GM18909 (cell line): ENCODE data around the gene AGAP1.

Experiments
- ATAC-seq: cut with Tn5 transposase; IDR thresholded peaks from one replicate; pipeline ENCODE4 v1.9.1; 2021; ENCODE audit warnings: mild to moderate bottlenecking; ENCODE audit not compliant: unreplicated experiment, poor library complexity

AGAP1 gene

GRCh38 chr2:235960011-235960715 is 466.3 kb downstream of the AGAP1 start:
- ATAC-seq, result no peak

- no peak for ATAC-seq
Measured at GRCh38 chr2:235960716-235961640, 467.1 kb downstream of the AGAP1 start.

GRCh38 chr2:235961711-235962110 is 467.9 kb downstream of the AGAP1 start:
- ATAC-seq, result no peak

GRCh38 chr2:235963853-235964577 is 470.2 kb downstream of the AGAP1 start:
- ATAC-seq, result no peak

DNA sequence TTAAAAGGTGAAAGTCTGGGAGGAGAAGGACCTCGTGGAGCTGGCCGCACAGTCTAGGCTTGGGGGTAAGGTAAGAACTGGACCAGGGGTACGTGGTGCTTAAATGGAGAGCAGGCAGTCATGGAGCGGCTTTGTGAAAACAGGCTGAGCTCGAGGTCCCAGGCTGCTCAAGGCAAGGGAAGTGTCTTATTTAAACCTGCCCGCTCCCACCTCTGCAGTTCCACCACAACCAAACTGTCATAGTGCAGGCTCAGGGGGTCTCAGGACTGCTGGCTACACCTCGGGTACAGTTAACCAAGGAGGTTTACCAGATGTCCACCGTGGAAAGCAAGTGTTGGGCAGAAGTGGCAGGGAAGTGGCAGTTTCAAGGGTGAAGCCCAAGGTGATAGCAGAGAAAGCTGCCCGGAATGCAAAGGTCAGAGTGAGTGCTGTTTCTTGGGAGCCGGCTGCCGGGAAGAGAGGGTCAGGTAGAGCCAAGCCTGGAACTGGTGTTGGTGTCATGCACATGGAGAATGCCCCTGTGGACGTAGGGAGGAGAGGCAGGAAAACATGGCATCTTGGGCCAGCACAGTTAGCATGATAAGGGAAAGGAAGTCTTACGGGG is 471.0 kb downstream of the AGAP1 start:
- no peak for ATAC-seq

- no peak for ATAC-seq
Measured at GRCh38 chr2:235966396-235966795, 472.6 kb downstream of the AGAP1 start.

- ATAC-seq, result no peak
Measured at GRCh38 chr2:235966932-235967757, 473.3 kb downstream of the AGAP1 start.

- ATAC-seq, result no peak
Measured at GRCh38 chr2:235968155-235968554, 474.3 kb downstream of the AGAP1 start.

GRCh38 chr2:235968616-235969324 is 474.9 kb downstream of the AGAP1 start:
- no peak for ATAC-seq

DNA sequence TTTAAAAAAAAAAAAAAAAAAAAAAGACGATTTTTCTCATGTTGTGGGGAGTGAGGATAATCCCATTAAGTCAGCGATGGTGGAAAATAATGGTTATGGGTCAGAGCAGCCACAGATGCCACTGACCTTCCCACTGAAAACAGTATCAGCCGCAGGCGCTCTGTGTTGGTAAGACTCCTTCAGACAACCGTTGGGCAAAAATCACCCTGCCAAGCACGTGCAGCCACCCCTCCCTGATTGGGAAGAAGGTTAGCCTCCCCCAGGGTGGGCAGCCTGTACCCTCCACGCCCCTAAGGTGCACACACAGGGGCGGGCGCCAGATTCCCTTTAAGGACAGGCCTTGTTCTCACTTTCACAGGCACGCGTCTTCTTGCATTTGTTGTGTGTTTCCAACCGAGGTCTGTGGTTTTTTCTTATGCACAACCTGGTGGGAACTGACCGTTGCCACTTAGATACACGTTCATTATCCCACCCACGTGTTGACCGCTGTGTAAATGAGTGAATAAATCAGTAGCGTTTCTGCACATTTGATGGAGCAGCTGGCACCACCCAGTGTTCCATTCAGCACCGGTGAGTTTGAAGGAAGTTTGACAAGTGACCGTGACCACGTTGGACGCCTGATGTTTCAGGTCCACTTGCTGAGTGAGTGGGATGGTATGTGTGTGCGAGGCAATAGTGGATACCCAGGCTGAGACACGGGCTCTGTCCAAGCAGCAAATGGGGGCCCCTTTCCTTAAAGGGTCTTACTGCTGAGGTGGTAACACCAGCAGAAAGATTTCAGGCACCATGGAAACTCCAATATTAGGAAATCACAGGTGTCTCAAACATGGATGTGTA is 476.6 kb downstream of the AGAP1 start:
- ATAC-seq, result no peak

DNA sequence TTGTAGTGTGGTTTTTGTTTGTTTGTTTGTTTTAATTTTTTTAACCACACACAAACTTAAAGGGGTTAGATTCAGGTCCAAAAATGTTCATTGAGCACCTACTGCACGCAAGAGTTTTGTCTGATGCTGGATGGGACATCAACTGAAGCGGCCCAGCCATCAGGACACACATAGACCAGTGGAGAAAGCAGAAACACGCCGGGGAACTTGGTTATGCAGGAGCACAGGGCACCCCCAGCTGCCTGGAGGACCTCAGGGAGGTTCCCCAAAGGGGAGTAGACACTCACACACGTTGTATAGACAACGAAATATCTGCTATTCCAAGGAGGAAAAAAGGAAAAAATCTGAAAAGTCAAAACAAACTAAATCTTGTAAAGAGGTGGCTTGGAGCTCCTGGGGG is 482.7 kb downstream of the AGAP1 start:
- ATAC-seq, result no peak

GRCh38 chr2:235976956-235977355 is 483.1 kb downstream of the AGAP1 start:
- ATAC-seq, result no peak

DNA sequence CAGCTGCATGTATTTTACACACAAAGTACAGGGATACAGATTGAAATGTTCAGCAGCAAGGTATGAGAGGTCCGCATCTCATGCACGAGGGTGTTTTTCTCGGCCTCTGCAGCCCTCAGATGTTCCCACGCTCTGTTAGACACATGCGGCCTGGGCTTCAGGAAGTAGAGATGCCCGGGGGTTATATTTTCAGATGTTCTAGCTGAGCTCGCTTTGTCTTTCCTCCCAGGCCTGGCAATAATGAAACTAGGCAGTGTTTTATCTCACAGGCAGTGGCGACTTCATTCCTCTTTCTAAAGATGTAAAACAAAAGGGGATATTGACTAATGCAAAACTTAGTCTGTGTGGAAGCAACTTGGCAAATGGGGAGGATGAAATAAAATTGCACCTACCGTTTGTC is 483.6 kb downstream of the AGAP1 start:
- no peak for ATAC-seq

DNA sequence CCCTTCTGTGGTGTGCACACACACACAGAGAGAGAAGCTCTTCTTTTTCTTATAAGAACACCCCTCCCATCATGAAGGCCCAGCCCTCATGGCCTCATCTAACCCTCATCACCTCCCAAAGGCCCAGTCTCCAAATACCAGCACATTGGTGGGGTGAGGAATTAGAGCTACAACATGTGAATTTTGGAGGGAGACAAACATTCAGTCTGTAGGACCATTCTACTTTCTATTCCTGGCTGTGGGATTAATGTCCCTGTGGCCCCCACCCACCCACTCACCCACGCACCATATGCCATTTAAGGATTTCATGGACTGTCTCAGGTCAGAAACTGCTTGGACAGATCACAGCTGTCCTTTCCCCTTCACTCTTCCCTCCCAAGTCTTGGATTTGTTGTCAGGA is 484.2 kb downstream of the AGAP1 start:
- ATAC-seq, result no peak

DNA sequence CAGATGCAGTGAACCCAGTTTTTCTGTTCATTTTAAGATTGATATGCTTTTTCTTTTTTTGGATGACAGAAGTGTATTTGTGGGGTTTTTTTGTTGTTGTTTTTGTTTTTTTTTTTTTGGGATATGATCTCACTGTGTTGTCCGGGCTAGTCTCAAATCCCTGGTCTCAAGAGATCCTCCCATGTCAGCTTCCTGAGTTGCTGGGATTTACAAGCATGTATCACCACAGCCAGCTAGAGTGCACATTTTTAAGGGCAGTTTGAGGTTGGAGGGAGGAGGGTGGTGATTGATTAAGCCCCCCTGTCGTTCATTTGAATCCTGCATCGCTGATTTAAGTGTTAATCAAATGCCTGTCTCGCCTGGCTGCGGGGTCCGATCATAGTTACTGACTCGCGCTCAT is 485.2 kb downstream of the AGAP1 start:
- no peak for ATAC-seq

DNA sequence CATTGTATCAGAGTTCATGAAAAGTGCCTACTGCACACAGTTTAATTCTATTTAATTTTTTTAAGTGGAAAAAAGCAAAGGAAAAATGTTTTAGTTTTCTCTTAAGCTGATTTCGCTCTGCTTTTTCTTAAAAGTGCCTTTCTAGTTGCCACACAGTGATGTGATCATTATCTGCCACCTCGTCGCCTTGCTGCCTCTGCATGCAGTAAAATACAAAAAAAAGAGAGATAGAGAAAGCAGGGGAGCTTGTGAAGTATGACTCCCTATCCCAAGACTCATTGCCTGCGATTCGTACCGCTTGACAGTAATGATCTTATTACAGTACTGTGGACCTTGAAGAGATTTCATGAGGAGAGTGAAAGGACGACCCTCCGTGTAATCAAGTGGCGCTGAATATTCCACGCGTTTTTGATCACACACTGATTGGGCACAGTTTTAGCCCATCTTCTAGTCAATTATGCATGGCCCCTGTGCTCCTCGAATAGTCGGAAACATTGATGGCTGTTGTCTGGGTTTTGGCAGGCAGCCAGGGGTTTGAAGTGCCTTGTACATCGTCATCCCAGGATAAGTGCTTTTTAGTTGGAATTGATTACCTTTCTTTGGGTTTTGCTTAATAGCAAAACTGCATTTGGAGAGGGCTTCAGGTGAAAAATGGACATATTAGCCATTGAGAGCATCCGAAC is 486.1 kb downstream of the AGAP1 start:
- no peak for ATAC-seq

GRCh38 chr2:235981631-235982030 is 487.8 kb downstream of the AGAP1 start:
- ATAC-seq, result no peak

DNA sequence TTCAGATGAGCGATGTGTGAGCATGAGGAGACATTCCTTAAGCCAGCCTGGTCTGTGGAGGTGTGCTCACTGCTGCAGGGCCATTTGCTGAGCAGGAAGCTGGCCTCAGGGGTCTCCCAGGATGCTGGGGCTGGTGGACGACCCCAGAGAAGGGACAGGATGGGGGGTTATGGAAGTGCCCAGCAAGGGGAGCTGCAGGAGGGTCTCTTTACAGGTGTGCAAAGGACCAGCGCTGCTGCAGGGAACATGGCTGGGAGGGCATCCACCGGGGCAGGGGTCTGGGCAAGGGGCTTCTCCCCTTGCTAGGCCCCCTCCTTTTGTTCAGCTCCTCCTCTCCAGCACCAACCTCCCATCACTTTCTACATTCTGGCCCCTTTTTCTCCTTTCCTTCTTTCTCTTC is 489.2 kb downstream of the AGAP1 start:
- no peak for ATAC-seq
